Activated CD4-positive, alpha-beta T cell treated with anti-CD3 and anti-CD28 coated beads, Interleukin-10, Interleukin-2, amounts not matched to agents 100 ng/mL and 50 ng/mL, durations not matched to agents 16 hours and 8 hours (primary cell): ENCODE data around the gene EARS2.
"Not testable (repeated sequence)": the region's sequence is repeated elsewhere in the genome, so short reads cannot be mapped to it uniquely, and the experiment has no call there.

ENCODE experiments used
- DNase-seq: peaks from one replicate; pipeline ENCODE4 v3.0.0-alpha.2; 2020

EARS2 gene

GRCh38 chr16:23523876-23524385 lies 33.2 kb downstream of the EARS2 start:
- DNase-seq, result no peak

GRCh38 chr16:23523321-23523720 lies 33.8 kb downstream of the EARS2 start:
- no peak for DNase-seq

GRCh38 chr16:23521965-23522364 lies 35.2 kb downstream of the EARS2 start:
- DNase-seq, result no peak

GRCh38 chr16:23521037-23521743 lies 36.0 kb downstream of the EARS2 start:
- no peak for DNase-seq

- no peak for DNase-seq
Measured at GRCh38 chr16:23520500-23520899, 36.6 kb downstream of the EARS2 start.

- DNase-seq, result no peak
Measured at GRCh38 chr16:23519282-23519681, 37.9 kb downstream of the EARS2 start.

- no peak for DNase-seq
Measured at GRCh38 chr16:23518435-23518891, 38.7 kb downstream of the EARS2 start.

GRCh38 chr16:23516366-23517137 lies 40.6 kb downstream of the EARS2 start:
- DNase-seq, result no peak

- DNase-seq, result no peak
Measured at GRCh38 chr16:23515881-23516280, 41.3 kb downstream of the EARS2 start.

- DNase-seq, result peak; percentile 57
Measured at GRCh38 chr16:23514381-23515152, 42.6 kb downstream of the EARS2 start.

GRCh38 chr16:23512168-23512695 lies 44.9 kb downstream of the EARS2 start:
- DNase-seq, result no peak

GRCh38 chr16:23511731-23512130 lies 45.4 kb downstream of the EARS2 start:
- no peak for DNase-seq

GRCh38 chr16:23510915-23511270 lies 46.3 kb downstream of the EARS2 start:
- DNase-seq, result not testable (repeated sequence)

- peak; percentile 81 for DNase-seq
Measured at GRCh38 chr16:23510164-23510914, 46.8 kb downstream of the EARS2 start, which contains the start of gene GGA2. TSS of gene GGA2 (minus strand) at chr16:23510494. CDS start at chr16:23510411, 83 bp downstream.

- peak; percentile 33 for DNase-seq
Measured at GRCh38 chr16:23509782-23510163, 47.4 kb downstream of the EARS2 start.

GRCh38 chr16:23509441-23509754 lies 47.8 kb downstream of the EARS2 start:
- no peak for DNase-seq

GRCh38 chr16:23508589-23509440 lies 48.3 kb downstream of the EARS2 start:
- no peak for DNase-seq

GRCh38 chr16:23506606-23506994 lies 50.5 kb downstream of the EARS2 start:
- no peak for DNase-seq

- DNase-seq, result no peak
Measured at GRCh38 chr16:23505671-23506605, 51.2 kb downstream of the EARS2 start.

- no peak for DNase-seq
Measured at GRCh38 chr16:23505180-23505665, 51.9 kb downstream of the EARS2 start.
